NCI-H524 (cell line): ENCODE results near the gene MARF1.
"Not testable (repeated sequence)": the region's sequence is repeated elsewhere in the genome, so short reads cannot be mapped to it uniquely, and the experiment has no call there.

Source experiments
- DNase-seq, 2 experiments: peaks; one replicate each; lab custom pipeline; 2025; lab: John Stamatoyannopoulos, UW

MARF1 gene

DNA sequence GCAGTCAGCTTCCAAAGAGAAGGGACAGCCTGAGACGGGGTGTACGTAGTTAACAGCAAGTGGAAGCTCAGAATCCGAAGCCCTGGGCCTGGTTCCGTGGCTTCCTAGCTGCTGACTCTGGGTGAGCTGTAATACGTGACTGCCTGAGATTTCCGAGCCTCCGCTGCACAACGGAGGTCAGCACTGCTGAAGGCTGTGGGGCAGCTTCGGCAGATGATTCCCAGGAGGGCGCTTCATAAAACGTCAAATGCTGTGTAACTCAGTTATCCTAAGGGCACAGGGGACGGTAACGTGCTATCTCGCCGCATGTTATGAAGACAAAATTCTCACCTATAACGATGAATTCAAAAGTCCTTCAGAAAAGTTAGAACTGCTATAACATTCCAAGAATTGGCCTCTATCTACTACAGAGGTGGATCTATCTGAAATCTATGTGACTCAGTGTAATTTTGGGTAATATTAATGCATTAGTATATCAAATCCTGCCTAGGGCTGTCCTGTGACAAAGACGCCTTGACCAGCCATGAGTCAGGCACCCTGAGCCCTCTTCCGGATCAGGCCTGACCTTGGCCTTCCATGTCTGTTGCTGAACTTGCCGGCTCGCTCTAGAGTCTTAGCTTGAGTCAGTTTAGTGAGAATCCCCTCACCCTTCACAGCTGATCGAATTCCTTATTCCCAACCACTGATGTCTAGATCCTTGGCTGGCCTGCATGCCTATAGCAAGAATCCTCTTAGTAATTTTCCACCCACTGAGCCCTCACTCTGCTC lies 43.5 kb downstream of the MARF1 start:
- DNase-seq = no peak

GRCh38 chr16:15598648-15599190 lies 44.2 kb downstream of the MARF1 start:
- no peak for DNase-seq

- no peak for DNase-seq
Measured at GRCh38 chr16:15597822-15598647, 44.9 kb downstream of the MARF1 start.

DNA sequence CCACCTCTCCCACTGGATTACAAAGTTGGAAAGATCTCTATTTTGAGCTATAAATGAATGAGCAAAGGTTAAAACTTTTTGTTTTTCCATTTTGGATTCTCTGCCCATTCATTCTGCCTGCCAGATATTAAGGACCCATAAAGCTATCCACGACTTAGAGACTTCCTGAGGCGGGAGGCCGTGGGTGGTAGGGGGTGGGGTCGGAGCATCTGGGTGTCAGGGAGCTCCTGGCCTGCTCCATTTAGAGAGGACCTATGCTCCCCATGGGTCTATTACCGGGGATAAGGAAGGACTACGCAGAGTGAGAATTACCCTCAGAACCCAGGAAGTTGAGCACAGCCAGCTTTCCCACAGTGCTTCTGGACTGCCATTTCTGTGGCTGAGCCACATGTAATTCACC lies 45.8 kb downstream of the MARF1 start:
- DNase-seq = no peak

GRCh38 chr16:15594711-15595320 lies 48.1 kb downstream of the MARF1 start:
- no peak for DNase-seq

DNA sequence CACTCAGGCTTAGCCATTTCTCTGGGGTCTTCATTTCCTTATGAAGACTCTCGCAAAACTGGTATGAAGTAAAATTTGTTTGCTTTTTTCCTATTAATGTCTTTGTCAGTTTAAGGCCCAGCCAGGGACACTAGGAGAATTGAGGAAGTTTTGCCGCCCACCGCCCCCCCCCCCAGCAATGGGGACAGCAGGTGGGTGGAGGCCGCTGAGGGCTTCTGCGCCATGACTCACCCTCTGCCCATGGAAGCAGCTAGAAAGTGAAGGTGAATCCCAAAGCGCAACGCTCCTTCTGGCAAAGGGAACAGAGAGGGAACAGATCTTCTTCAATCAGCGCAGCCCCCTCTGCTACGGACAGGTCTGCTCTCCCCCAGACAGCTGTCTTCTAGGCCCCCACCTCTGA lies 49.7 kb downstream of the MARF1 start:
- DNase-seq = no peak

- no peak for DNase-seq
Measured at GRCh38 chr16:15592324-15592723, 50.6 kb downstream of the MARF1 start.

- no peak for DNase-seq
Measured at GRCh38 chr16:15587152-15587825, 55.7 kb downstream of the MARF1 start.

GRCh38 chr16:15586716-15587115 lies 56.2 kb downstream of the MARF1 start:
- no peak for DNase-seq

- no peak for DNase-seq
Measured at GRCh38 chr16:15585956-15586355, 57.0 kb downstream of the MARF1 start.

DNA sequence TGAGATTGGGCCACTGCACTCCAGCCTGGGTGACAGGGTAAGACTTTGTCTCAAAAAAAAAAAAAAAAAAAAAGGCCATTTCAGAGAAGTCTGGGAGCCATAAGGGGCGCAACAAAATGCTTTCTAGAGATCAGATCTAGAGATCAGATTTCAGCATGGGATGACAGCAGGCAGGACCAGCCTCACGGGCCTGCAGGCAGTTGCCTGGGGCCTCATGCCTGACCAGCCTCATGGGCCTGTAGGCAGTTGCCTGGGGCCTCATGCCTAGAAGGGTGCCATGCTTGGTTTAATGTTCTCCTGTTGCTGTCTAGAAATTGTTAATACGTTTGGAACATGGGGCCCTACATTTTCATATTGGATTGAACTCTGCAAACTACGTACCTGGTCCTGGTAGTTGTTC lies 59.4 kb downstream of the MARF1 start:
- DNase-seq = peak in 1 of 2 experiments; percentile 9

DNA sequence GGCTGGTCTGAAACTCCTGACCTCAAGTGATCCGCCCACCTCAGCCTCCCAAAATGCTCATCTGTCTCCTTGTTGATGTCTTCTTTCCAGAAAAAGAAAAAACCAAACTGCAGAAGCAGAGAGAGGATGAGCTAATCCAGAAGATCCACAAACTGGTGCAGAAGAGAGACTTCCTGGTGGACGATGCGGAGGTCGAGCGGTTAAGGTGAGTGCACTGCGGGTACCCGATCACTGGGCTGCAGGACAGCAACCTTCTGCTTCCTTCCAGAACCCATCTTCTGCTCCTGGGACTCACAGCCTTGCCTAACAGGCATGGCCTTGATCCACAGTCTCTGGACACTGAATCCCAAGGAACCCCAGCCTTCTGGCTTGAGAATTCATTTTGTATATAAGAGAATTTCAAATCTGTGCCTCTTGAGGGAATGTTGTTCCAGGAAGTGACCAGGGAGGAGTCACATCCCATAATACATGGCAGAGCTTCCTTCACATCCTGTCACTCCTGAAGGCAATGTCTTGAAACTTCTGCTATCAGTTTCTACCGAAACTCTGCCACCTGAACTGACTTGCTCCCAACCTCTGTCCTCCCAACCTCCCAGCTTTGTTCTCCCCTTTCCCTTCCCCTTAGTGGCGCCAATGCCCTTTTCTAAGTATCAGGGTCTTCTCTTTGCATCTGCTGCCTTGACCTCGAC lies 61.7 kb downstream of the MARF1 start:
- no peak for DNase-seq

- DNase-seq = no peak
Measured at GRCh38 chr16:15578824-15579223, 64.1 kb downstream of the MARF1 start.

DNA sequence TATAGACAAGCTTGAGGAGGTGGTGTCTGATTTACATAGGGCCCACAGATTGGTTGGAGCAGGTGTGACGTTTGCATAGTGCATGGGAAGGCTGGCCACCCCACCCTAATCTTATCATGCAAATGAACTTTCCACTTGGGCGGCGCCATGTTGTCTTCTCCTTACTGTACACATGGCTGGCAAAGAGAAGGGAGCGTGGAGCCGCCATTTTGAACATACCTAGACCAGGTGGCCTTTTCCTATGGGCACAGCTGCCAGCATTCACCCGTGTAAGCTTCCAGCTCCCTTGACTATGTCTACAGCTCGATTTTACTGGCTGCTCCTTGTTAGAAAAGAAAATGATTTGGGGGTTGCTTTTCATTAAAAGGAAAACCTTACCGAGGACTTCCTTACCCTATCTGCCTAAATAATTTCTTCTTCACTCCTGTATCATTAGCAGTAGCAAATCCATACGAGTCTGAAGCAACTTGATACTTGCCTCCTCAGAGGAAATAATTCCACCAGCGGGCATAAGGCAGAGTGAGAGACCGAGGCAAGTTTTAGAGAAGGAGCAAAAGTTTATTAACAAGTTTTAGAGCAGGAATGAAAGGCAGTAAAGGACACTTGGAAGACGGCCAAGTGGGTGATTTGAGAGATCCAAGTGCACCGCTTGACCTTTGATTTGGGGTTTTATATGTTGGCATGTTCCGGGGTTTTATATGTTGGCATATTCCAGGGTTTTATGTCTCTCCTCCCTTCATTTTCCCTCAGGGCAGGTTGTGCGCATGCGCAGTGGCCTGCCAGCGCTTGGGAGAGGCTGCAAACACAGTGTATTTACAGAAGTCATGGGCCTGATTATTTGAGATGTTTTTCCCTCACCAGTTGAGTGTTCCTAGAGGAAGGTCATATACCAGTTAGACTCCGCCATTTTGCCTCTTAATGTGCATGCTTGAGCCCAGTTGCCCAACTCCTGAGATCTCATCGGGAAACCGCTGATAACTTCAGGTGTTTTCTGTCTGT lies 65.7 kb downstream of the MARF1 start:
- no peak for DNase-seq

GRCh38 chr16:15575293-15576049 lies 67.5 kb downstream of the MARF1 start:
- no peak for DNase-seq

DNA sequence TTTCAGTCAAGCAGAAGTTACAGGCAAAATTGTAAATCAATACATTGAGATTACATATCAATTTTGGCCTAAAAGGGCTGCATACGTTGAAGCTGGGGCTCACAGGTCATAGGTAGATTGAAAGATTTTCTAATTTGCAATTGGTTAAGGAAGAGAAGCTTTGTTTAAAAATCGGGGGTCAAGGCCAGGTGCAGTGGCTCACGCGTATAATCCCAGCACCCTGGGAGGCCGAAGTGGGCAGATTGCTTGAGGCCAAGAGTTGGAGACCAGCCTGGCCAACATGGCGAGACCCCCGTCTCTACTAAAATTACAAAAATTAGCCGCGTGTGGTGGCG lies 68.4 kb downstream of the MARF1 start:
- no peak for DNase-seq

GRCh38 chr16:15573896-15574613 lies 68.9 kb downstream of the MARF1 start:
- DNase-seq = not testable (repeated sequence)

DNA sequence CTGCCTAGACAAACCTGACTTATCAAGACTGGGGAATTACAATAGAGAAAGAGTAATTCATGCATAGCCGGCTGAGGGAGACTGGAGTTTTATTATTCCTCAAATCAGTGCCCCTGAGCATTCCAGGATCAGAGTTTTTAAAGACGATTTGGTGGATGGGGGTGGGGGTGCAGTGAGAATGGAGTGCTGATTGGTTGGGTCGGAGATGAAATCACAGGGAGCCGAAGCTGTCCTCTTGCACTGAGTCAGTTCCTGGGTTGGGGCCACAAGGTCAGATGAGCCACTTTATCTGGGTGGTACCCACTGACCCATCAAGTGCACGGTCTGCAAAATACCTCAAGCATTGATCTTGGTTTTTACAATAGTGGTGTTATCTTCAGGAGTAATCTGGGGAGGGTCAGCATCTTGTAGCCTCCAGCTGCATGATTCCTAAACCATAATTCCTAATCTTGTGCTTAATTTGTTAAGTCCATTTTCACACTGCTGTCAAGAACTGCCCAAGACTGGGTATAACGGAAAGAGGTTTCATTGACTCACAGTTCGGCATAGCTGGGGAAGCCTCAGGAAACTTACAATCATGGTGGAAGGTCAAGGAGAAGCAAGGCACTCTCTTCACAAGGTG lies 69.6 kb downstream of the MARF1 start:
- DNase-seq = no peak
